ENCODE measurements around the gene FKBP14.

Gene FKBP14

DNA sequence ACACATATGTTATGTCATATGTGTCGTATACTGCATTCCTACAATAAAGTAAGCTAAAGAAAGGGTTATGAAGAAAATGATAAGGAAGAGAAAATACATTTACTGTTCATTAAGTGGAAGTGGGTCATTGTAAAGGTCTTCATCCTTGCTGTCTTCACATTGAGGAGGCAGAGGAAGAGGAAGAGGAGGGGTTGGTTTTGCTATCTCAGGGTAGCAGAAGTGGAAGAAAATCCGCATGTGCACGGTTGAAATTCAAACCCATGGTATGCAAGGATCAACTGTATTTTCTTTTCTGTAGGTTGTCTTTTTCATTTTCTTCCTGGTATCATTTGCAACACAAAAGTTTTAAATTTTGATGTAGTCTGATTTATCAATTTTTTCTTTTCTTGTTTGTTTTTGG, 8.0 kb upstream of the FKBP14 start:
- no peak for DNase-seq (ENCODE audit: low spot score)

GRCh38 chr7:30032310-30033125, 6.0 kb upstream of the FKBP14 start:
- DNase-seq (ENCODE audit: low spot score), result no peak

DNA sequence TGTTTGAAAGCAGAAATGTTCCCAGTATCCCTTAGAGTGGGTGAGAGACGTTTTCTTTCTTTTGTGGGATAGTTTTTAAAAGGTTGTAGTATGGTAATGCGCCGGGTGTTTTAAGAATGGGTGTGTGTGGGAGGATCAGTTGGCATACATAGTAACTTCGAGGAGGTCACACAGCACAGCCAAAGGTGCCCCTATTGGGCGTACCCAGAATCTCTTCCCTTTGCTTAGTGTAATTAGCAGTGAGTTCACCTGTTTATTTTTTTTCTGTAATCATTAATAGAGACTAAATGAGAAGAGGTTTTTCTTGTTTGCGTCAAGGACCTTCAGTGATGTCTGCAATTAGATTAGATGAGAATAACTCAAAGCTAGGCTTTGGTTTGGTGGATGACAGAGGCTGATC, 3.2 kb upstream of the FKBP14 start:
- no peak for DNase-seq (ENCODE audit: low spot score)

DNA sequence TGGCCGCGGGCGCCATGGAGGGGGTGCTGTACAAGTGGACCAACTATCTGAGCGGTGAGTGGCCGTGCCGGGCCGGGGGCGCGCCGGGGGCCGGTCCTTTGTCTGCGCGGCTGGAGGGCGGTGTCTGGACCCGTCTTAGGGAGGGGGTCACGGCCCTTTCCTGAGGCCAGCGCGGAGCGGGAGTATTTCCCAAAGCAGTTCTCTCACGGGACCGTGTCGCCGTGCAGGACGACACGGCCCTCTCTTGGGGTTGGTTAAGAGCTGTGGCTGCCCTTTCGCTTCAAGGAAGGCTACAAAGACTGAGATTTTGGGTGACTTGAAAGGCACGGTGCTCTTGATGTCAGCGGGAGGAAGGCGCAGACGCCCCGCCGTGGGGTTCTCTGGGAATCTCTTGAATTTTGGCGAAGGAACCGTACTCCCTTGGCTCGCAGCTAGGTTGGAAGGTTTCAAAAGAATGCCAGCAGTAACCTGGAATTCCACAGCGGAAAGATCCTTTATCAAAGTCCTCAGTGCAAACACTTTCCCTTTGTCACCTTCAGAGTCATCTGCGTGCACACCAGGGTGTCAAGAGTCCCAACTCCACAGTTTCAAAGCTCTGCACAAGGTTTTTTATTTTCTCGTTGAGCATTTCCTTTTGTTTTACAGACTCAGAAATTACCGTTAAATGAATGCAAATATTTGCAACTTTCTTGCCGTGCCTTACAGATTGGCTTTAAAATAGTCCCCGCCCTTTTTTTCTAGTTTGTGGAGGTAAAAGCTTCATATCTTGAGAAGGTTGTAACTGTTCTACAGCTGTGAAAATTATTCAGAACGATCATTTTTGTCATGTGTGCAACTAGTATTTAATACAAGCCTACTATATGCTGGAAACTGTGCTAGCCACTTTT, 2.5 kb upstream of the FKBP14 start:
- DNase-seq (ENCODE audit: low spot score), result no peak

GRCh38 chr7:30028216-30028748, 1.8 kb upstream of the FKBP14 start, which contains the start of gene PLEKHA8:
PLEKHA8 (plus strand) TSS chr7:30028412; CDS start chr7:30028763, 351 bp downstream.
- peak; percentile 90 for DNase-seq (ENCODE audit: low spot score)

- DNase-seq (ENCODE audit: low spot score), result no peak
Measured at GRCh38 chr7:30027740-30028215, 1.3 kb upstream of the FKBP14 start.

GRCh38 chr7:30027065-30027456, 559 bp upstream of the FKBP14 start:
- DNase-seq (ENCODE audit: low spot score), result peak; percentile 49

DNA sequence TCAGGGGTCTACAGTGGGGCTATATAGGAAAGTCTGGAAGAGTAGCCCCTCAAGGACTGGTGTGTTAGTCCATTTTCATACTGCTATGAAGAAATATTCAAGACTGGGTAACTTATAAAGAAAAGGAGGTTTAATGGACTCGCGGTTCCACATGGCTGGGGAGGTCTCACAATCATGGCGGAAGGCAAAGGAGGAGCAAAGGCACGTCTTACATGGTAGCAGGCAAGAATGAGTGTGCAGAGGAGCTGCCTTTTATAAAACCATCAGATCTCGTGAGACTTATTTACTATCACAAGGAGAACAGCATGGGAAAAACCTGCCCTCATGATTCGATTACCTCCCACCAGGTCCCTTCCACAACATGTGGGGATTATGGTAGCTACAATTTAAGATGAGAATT, 3.0 kb downstream of the FKBP14 start:
- no peak for DNase-seq (ENCODE audit: low spot score)

GRCh38 chr7:30022991-30023390, 3.5 kb downstream of the FKBP14 start:
- no peak for DNase-seq (ENCODE audit: low spot score)

GRCh38 chr7:30020535-30020934, 6.0 kb downstream of the FKBP14 start:
- no peak for DNase-seq (ENCODE audit: low spot score)

- no peak for DNase-seq (ENCODE audit: low spot score)
Measured at GRCh38 chr7:30019960-30020359, 6.5 kb downstream of the FKBP14 start.

- no peak for DNase-seq (ENCODE audit: low spot score)
Measured at GRCh38 chr7:30019387-30019786, 7.1 kb downstream of the FKBP14 start.

GRCh38 chr7:30018451-30018850, 8.1 kb downstream of the FKBP14 start:
- no peak for DNase-seq (ENCODE audit: low spot score)

DNA sequence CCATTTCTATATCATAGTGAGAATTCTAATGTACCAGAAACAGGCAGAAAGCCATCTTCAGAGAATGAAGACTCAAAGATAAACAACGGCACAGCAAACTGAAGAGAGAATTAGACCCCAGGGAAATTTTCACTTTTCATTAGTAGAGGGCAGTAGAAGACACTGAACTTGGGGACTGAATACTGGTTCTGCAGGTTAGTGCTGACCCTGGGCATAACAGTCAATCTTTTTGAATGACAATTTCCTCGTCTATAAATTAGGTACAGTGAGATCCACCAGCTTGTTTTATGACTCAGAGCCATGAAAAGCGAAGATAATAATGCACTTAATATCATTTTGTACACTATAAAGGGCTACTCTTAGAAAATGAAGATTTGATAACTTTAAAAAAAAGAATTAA, 13.7 kb downstream of the FKBP14 start:
- DNase-seq (ENCODE audit: low spot score), result no peak

DNA sequence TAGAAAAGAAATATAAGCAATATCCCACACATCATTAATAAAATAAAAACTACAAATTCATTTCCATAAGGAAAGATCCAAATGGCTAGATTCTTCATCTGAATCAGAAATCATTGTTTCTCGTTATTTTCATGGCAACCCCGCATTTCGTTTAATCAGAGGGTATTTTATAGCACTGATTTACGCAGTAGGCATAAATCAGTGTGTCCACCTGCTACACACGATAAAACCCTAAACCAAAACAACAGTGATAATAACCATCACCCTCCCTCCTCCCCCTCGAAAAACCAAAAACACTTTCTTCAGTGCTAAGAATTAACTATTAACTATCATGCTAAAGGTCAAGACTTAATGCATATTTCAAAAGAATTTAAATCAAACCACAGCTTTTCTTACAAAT, 16.5 kb downstream of the FKBP14 start:
- no peak for DNase-seq (ENCODE audit: low spot score)

- DNase-seq (ENCODE audit: low spot score), result no peak
Measured at GRCh38 chr7:30005464-30005863, 21.0 kb downstream of the FKBP14 start.

GRCh38 chr7:30003098-30003497, 23.4 kb downstream of the FKBP14 start:
- no peak for DNase-seq (ENCODE audit: low spot score)

DNA sequence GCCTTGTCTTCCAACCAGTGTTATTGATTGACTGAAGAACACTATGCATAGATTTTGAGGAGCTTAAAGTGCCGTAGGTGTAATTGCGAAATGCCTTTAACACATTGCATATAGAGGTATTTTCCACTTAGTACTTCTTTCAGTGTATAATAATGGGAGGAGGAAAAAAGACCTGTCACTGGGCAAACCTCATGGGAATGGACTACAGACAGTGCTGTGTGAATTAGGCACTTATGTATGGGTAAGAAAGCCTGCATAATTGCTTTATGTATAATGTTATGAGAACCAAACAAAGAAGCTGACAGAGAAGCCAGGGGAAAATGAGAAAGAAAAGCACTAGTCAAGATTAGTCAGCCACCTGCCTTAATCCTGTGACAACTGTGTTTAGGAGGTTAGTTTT, 24.5 kb downstream of the FKBP14 start:
- no peak for DNase-seq (ENCODE audit: low spot score)

GRCh38 chr7:29998489-29998888, 28.0 kb downstream of the FKBP14 start:
- DNase-seq (ENCODE audit: low spot score), result no peak

GRCh38 chr7:29996321-29996720, 30.2 kb downstream of the FKBP14 start:
- no peak for DNase-seq (ENCODE audit: low spot score)

DNA sequence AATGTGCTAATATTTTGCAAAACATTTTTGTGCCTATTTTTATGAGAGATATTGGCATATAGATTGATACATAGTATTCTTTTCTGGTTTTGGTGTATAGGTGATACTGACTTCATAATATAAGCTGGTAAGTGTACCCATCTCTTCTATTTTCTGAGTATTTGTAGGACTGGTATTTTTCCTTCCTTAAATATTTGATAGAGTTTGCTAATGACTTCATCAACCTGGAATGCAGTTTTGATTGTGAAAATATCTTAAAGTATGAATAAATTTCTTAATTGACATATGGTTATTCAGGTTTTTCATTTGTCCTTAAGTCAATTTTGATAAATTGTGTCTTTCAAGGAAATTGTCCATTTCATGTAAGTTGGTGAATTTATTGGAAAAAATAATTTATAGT, 30.9 kb downstream of the FKBP14 start:
- DNase-seq (ENCODE audit: low spot score), result no peak

- DNase-seq (ENCODE audit: low spot score), result no peak
Measured at GRCh38 chr7:29993140-29993539, 33.4 kb downstream of the FKBP14 start.

GRCh38 chr7:29991937-29992336, 34.6 kb downstream of the FKBP14 start:
- DNase-seq (ENCODE audit: low spot score), result no peak
